ENCODE results near the gene POLN.

Gene POLN

GRCh38 chr4:2241410-2242353 lies at the start of gene POLN, which contains the start of gene HAUS3:
TSS of gene POLN (minus strand) at chr4:2242121. CDS start at chr4:2229231, 12,890 bp downstream.
TSS of gene HAUS3 (minus strand) at chr4:2242121. CDS start at chr4:2240946, 1,175 bp downstream.
- peak; percentile 88 for DNase-seq (ENCODE audit: low read depth)

DNA sequence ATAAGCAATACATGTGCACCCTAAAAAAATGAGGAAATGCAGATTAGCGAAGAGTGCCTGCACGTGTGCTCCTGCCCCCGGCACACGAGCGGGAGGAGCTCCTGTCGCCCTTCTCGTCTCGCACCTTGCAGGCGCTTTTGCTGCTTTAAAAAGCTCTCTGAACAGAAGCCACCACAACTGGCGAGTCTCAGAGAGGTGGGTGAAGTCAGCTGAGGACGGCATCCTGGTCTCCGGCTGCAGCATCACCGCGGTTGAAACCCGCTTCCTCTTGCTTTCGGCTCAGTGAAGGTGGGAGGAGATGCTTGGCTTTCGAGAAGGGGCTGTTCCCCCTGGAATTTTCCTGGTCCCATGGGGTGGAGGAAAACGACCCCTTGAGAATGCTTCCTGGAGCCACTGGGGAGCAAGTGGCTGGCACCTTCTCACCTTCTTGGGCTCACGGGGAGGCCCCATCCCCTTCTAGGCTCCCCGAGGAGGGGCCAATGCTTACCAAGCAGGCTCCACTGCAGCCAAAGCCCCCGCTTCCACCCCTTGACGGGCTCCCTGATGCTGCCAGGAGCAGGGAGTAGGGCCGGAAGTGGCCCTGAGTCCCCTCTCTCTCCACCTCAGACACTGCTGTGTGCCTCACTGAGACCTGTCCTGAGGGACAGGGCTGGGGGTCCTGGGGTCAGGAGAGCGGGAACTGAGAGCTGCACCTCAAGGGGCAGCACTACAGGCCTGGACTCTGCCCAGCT lies 49.2 kb upstream of the POLN start:
- DNase-seq (ENCODE audit: low read depth), result no peak

- DNase-seq (ENCODE audit: low read depth), result no peak
Observed at GRCh38 chr4:2290488-2290887, 48.6 kb upstream of the POLN start.

GRCh38 chr4:2289955-2290333 lies 48.0 kb upstream of the POLN start:
- DNase-seq (ENCODE audit: low read depth), result no peak

- DNase-seq (ENCODE audit: low read depth), result no peak
Observed at GRCh38 chr4:2289311-2289954, 47.5 kb upstream of the POLN start.

DNA sequence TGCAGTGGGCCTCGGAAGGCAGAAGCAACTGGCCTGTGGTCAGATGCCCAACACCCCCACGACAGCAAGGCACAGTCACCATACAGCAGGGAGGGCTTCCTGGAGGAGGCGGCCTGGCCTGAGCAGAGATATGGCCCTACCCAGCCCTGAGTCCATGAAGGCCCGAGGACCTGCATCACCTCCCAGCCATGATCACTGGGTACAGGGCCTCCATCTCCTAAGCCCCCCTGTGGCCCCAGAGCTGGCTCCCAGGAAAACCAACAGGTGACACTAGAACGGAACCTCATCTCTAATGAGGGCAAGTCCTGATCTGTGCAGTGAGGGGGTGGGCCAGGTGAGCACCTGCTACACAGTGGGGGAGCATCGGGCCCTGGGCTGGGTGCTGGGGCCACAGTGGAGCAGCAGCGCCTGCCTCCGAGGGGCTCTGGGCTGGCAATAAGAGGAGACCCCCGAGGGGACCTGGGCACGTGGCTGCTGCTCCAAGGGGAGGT lies 46.2 kb upstream of the POLN start:
- DNase-seq (ENCODE audit: low read depth), result no peak

GRCh38 chr4:2287594-2287915 lies 45.6 kb upstream of the POLN start:
- no peak for DNase-seq (ENCODE audit: low read depth)

- no peak for DNase-seq (ENCODE audit: low read depth)
Observed at GRCh38 chr4:2286904-2287593, 45.1 kb upstream of the POLN start.

DNA sequence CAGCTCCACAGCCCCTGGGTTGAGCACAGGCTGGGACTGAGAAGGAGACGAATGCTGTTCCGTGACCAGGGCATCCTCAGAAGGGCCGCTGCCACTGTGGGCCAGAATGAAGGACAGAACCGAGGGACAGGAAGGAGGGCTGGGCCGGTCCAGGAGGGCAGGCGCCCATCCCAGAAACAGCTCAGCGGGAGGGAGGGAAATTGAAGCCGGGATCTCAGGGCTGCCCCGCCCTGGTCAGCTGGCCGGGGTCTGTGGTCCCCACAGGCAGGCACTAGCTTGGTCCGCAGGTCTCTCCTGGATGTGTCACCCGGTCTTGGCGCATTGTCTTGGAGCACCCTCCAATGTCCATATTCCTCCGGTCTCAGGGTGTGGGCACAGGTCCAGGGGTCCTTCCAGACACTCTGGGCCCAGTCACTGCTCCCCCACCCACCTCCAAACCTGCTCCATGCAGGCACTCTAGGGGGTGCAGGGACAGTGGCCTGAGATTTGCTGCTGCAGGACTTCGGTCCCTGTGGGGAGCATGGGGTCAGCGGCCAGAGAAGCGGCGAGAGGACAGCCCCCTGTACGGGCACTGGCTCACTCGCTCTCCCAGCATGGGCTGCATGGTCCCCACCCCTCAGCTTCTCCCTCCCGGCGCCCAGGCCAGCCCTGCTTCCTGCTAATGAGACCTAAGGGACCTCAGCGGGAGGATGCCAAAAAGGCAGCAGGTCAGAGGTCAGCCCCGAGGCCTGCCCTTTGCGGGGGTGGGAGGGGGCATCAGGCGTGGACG lies 43.9 kb upstream of the POLN start:
- DNase-seq (ENCODE audit: low read depth), result no peak

DNA sequence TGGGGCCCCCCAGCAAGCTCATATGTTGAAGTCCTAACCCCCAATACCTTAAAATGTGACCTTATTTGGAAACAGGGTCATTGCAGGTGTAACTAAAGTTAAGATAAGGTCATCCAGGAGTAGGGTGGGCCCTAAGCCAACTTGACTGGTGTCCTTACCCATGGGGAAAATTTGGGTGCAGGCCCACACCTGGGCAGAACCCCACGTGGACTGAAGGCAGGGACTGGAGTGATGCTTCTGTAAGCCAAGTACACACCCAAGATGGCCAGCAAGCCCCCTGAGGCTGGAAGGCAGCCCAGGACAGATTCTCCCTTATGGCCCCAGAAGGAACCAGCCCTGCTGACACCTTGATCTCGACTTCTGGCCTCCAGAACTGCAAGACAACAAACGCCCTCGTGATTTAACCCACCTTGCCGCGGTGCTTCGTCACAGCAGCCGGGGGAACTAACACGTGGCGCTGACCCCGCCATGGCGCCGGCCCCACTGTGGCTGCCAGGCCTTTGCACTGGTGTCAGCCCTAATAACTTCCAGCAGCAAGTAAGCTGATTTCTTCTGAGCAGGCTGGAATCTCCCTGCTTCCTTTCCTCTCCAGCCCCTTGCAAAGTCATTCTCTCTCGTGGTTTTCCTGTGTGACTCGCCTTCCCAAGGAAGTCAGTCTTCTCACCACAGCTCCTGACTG lies 43.2 kb upstream of the POLN start:
- no peak for DNase-seq (ENCODE audit: low read depth)

- DNase-seq (ENCODE audit: low read depth), result no peak
Observed at GRCh38 chr4:2284161-2284933, 42.4 kb upstream of the POLN start.

- no peak for DNase-seq (ENCODE audit: low read depth)
Observed at GRCh38 chr4:2283199-2283711, 41.3 kb upstream of the POLN start.

- no peak for DNase-seq (ENCODE audit: low read depth)
Observed at GRCh38 chr4:2281575-2282343, 39.8 kb upstream of the POLN start.

GRCh38 chr4:2280531-2281300 lies 38.8 kb upstream of the POLN start:
- no peak for DNase-seq (ENCODE audit: low read depth)

DNA sequence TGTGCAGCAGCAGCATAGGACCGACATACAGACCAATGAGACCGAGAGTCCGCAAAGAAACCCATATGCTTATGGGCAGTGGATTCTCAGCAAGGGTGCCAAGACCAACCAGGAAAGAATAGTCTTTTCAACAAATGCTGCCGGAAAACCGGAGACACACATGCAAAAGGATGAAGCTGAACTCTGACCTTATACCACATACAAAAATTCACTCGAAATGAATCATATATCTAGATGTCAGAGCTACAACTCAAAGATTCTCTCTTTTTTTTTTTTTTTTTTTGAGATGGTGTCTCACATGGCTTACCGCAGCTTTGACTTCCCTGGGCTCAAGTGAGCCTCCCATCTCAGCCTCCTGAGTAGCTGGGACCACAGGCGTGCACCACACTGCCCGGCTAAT lies 36.0 kb upstream of the POLN start:
- no peak for DNase-seq (ENCODE audit: low read depth)

DNA sequence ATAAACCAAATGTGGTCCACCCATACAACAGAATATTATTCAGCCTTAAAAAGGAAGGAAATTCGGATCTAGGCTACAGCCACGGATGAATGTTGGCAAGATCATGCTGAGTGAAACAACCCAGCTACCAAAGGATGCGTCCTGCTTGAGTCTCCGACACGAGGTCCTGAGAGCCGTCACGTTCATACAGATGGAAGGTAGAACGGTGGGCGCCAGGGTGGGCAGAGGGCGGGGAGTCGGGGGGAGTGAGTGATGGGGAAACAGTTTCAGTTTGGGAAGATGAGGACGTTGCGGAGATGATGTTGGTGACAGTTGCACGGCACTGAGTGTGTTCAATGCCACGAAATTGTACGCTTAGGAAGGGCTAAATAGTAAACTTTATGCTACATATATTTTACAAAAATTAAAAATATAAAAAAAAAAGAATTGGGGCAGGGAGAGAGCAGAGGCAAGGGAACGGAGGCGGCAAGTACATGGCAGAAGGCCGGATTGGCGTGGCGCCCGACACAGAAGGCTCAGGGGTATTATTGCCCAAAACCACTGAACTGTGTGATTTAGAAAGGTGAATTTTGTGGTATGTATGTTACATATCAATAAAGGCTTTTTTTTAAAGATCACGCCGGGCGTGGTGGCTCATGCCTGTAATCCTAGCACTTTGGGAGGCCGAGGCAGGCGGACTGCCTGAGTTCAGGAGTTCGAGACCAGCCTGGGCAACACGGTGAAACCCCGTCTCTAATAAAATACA lies 34.8 kb upstream of the POLN start:
- DNase-seq (ENCODE audit: low read depth), result no peak

- DNase-seq (ENCODE audit: low read depth), result no peak
Observed at GRCh38 chr4:2275546-2276251, 33.8 kb upstream of the POLN start.

All from non-pigmented ciliary epithelial cell (primary cell).